ENCODE data around the gene LRP1.

LRP1 gene

DNA sequence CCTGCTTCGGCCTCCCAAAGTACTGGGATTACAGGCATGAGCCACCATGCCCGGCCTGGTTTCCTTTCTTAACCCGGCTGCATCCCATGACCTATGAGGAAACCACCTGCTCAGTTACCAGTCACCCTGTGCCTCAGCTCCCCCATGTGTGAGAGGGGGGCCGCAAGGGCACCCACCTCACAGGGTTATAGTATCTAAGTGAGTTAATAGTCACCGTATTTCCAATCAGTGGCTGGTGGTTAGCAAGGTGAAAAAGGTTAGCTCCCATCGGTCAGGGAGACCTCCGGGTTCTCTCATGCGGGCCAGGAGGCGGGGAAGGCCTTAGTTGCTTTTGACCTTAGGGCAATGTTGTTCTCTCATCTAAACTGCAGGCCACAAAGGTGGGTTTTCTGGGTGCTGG lies 6.7 kb downstream of the LRP1 start:
- no peak for DNase-seq (ENCODE audit: low read depth, low spot score)

DNA sequence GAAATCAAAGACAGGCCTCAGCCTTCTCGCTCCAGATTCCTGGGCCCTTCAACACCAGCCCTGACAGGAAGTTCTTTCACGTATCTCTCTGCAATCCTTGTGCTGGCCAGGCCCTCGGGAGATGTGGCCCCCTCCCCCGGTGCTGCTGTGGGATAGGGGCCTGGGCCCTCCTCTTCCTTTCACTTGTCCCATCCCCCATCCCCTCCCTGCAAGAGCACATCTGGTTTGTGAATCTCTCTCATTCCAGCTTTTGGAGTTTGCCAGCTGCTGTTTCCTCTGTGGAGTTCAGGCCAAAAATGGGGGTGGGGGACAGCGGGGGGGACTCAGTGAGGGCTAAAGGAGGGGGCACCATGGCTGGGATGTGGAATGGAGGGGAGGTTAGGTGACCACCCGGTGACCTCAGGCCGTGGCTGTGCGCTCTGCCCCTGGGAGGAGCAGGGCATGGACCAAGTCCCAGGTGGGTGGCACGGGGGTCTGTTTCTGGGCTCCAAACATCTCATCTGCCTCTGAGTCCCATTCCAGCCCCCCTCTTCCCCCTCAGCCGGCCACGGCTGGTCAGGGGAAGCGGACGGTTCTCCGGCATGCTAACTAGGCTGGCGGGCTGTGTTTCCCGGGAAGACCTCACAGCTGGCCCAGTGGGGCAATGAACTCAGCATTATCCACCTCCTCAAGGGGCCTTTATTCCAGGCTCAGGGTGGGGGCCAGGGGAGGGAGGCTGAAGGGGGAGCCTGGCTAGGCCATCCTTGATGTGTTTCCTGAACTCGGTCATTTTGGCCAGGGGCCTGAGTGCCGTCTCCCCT lies 7.4 kb downstream of the LRP1 start:
- peak; percentile 63 for DNase-seq (ENCODE audit: low read depth, low spot score)

DNA sequence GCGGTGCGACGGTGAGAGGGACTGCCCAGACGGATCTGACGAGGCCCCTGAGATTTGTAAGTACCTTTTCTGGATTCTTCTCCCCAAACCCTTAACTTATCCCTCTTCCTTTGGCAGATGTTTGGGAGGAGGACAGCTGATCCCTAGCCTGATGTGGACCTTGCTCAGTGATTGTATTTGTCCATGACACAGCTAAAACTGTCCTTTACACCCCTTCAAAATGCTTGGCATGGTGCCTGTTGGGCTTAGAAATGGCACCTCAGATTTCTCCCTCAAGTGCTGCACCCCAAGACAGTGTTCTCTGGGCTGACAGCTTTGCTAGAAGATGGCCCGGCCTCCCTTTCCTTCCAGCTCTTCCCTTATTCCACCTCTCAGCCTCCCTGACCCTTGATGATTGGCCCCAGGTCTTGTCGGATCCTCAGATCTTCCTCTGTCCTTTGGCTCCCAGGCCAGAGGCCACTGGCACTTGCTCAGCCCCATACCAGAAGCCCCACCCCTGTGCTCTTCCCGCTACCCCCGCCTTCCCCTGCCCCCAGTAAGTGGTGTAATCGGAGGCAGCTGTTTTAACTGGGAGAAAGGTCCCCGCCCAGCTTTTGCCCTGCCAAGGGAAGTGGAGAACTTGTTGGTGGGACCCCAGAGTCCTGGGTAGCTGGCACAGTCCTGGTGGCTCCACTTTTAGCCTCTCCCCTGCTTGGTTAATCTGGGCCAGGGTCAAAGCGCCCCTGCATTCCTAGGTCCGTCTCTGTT lies 10.4 kb downstream of the LRP1 start:
- no peak for DNase-seq (ENCODE audit: low read depth, low spot score)

DNA sequence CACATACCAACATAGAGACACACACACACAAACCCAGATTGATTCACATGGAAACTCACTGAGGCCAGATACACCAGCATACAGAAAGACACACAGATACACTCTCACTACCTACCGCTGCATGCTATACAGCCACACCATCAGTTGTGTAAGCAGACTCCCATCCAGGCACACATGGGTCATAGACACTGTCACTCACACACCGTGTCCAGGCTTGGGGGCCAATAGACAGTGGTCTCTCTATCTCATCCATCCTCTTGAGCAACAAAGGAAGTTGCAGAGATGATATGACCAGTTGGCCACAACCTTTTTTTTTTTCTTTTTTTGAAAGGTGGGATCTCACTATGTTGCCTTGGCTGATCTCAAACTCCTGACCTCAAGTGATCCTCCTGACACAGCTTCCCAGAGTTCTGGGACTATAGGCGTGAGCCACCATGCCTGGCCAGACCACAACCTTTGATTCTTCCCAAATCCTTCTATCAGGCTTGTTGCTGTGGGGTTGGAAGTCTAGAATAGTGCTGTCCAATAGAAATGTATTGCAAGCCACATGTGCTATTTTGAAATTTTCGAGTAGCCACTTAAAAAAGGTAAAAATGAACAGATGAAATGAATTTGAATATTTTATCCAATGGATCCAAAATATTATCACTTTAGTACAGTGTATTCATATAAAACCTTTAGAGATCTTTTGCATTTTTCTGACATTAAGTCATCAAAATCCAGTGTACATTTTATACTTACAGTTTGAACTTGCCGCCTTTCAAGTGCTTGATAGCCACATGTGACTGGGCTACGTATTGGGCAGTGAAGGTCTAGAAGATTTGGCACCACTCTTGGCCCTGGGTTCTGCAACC lies 11.7 kb downstream of the LRP1 start:
- no peak for DNase-seq (ENCODE audit: low read depth, low spot score)

DNA sequence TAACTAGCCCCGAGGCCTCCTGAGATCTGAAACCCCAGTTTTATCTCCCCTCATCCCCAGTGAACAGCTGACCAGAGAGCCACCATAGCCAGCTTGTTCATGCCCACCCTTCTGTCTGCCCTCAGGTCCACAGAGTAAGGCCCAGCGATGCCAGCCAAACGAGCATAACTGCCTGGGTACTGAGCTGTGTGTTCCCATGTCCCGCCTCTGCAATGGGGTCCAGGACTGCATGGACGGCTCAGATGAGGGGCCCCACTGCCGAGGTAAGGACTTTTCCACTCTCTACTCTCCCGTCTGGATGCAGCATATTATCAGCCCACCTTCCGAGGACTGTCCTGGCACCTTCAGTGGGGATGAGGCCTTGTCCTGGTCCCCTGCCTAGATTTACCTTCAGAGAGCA lies 13.0 kb downstream of the LRP1 start:
- no peak for DNase-seq (ENCODE audit: low read depth, low spot score)

DNA sequence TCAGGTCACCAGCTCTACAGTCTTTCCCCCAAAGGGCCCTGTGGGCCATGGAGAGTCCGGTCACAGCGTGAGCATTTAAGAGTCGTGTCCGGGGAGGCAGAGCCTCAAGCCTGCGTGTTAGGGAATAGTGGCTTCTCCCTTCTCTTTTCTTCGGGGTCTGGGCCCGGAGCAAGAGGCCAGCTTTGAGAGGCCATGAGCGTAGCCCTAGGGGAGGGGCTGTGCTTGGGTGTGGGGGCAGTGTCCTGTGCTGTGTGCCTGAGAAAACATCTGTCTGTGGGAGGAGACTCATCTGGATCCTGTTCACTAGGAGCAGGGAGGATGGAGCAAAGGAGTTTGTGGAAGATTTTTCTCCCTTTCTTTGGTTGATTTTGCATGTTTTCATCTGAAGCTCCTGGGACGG lies 13.8 kb downstream of the LRP1 start:
- DNase-seq (ENCODE audit: low read depth, low spot score): no peak

DNA sequence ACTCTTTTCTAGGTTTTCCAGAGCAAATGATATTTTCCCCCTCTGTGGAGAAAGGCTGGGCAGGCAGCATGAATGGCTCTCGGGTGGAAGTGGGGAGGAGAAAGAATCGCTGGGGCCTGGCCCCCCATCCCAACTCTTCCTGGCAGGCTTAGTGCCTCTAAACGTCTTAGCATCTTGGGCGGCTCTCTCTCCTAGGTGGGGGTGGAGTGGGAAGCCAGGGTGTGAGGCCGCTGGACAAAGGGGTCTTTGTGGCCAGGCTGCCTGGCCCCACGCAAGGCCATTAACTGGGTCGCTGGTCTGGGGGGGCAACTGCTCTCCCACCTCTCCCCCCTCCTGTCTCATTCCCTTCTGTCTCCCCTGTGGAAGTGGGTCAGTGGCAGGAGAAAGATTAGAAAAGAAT lies 14.4 kb downstream of the LRP1 start:
- DNase-seq (ENCODE audit: low read depth, low spot score): no peak

DNA sequence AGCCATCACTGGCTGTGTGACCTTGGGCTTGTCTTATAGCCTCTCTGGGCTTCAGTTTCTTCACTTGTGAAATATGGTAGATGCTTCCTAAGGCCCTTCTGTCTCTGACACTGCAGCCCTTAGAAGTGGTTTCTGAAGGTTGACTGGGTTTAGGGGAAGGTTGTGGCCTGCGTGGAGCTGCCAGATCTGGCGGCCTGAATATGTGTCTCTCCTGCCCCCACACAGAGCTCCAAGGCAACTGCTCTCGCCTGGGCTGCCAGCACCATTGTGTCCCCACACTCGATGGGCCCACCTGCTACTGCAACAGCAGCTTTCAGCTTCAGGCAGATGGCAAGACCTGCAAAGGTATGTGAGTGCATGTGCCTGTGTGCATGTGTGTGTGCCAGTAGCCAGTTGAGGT lies 15.2 kb downstream of the LRP1 start:
- no peak for DNase-seq (ENCODE audit: low read depth, low spot score)

DNA sequence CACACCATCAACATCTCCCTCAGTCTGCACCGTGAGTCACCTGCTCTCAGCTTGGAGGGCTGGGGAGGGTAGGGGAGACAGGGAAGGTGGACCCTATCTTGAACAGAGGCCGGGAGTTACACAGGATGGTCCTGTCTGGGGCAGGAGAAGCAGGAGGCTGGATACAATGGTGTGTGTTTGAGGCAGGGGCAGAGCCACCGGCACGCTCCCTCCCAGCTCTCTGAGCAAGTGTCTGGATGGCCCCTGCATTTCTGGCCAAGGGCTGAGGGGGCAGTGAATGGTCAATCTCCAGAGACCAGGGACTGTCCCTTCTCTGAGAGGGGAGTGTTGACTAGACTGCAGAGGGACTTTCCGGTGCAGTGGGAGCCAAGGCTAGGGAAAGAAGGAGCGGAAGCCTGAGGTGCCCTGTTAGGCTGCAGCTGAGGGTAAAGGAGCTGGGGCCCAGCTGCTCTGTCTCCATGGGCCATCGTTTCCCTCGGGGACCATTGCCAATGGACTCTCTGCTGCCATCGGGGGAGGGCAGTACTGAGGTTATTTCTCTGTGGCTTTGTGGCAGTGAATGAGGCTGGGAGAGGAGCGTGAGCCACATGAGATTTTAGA lies 17.3 kb downstream of the LRP1 start:
- DNase-seq (ENCODE audit: low read depth, low spot score): no peak

DNA sequence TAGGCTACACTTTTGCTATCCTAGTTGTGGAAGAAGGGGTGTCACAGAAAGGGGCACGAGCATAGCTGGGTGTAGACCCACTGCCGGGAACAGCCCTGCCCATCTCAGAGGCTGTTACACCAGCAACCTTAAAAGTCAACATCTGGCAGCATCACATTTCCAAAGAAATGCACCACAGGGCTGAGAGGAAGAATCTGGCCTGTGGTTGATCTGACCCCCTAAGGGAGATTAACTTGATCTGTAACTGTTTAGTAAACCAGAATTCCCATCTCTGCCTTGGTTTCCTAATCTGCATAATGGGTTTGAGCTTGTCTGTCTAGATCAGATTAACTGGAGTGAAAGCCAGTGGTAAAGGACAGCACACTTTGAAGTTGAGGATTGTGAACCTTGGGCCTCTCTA lies 17.8 kb downstream of the LRP1 start:
- DNase-seq (ENCODE audit: low read depth, low spot score): no peak

DNA sequence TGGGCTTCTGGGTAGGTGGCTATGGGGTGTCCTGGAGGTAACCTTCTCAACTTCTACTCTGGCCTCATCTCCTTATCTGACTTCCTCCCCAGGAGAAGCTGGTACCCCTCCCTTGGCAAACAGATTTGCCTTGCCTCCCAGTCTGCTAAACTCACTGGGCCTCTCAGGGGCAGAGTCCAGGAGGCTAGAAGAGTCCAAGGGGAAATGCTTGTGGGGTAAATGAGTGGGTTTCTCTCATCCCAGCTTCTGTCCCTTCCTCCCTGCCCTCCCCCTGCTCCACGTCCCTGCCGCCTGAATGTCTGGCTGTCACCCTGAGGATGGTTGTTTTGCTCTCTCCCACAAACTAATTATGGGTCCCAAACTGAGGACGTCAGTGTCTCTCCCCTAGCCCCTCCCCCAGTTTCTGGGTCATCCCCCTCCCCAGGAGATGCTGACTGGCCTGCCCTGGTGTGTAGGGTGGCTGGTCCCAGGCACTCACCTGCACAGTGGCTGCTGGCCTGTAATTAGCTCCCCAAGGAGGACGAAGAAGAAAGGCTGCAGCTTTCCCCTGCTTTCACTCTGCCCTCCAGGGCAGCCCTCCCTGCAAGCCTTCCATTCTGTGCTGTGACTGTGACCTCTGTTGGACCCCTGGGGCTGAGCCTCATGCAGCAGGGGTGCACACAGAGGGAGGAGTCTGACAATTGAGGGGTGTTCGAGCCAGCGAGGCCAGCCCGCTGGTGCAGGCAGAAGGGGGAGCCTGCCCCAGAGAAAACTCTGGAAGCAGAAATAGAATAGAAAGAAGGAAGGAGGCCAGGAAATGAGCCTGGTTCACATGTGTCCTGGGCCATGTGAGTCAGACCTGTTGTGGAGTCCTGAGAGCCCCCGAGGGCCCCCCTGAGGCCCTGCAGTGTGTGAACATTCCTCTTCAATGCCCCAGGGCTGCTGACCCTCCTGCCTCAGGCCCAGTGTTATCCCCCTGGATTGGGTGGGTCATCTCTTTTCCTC lies 19.0 kb downstream of the LRP1 start, which contains the start of gene LRP1-AS:
Gene LRP1-AS (minus strand): TSS at position 659 of the 984 bp plus-strand sequence.
- DNase-seq (ENCODE audit: low read depth, low spot score): no peak

DNA sequence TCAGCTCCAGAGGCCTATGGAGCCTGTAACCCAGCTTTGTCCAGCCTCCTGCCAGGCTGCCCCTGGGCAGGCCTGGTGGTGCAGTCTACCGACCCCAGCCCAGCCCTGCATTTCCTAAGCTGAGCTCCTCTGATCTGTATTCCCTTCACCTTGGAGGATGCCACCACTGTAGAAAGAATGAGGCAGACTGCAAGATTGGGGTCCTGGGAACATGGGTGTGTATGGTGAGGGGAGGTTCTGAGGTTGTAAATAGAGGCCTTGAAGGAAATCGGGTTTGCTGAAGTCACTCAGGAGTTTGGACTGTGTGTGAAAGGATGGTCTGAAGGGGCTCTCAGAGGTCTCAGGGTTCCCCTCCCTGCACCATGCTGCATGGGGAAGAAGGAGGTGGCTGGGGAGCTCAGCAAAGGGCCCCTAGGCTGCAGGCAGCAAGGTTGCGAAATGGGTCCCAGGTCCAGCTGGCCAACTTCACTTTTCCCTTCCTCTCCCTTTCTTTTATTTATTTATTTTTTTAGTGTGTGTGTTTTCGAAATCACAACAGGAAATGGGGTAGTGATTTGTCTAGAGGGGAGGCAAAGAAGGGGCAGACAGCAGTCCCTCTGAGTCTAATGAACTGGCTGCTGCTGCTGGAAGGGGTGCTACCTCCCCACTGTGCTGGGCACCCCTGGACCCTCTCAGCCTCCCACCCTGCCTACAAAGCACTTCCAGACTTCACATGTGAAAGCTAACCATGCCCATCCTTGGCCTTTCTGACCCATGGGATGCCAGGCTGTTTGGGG lies 20.4 kb downstream of the LRP1 start:
- DNase-seq (ENCODE audit: low read depth, low spot score): no peak

DNA sequence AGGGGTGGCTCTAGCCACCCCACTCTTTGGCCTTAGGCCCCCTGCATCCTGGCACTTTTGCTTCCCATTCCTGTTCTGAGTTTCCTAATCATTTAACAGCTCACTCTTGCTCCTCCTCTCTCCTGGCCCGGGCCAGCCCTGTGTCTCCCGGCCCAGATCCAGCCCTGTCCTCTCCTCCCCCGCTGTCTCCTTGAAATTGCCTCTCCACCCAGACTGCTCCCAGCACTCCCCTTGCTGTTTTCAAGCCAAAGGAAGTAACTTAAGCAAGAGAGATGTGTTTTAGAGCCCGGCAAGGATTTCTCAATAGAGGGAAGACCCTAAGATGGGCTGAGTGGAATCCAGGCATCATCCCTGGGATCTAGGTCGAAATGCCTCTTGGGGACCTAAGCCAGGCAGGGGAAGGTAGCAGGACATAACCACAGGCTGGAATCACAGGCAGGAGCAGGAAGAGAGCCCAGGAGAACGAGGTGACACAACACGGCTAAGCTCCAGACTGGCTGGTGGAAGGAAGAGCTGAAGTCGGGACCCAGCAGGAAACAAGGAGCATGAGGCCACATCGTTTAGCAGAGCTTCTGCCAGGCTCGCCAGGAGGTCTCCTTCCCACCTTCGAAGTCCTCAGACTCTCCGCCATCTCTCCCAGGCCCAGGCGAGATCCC lies 21.1 kb downstream of the LRP1 start:
- no peak for DNase-seq (ENCODE audit: low read depth, low spot score)

DNA sequence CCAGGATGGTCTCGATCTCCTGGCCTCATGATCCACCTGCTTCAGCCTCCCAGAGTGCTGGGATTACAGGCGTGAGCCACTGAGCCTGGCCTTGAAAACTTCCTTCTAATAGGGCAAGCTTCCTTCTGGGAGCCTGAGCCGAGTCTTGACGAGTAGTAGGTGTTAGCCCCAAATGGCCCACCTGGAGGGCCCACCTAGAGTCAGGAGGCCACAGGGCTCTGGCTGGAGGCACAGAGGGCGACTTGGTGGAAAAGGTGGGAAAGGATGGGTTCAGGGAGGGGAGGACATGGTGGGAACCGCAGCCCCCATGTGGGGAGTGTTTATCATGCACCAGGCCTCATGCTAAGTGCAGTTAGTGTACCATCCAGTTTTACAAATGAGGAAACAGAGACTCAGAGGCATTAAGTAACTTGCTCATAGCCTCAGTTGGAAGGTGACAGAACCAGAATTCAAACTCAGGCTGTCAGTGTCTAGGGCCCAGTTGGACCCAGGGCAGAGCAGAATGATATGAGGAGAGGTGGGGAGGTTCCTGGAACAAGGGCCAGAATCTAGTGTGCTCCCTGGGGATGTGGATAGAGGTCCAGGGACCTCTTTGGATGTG lies 22.2 kb downstream of the LRP1 start:
- no peak for DNase-seq (ENCODE audit: low read depth, low spot score)

DNA sequence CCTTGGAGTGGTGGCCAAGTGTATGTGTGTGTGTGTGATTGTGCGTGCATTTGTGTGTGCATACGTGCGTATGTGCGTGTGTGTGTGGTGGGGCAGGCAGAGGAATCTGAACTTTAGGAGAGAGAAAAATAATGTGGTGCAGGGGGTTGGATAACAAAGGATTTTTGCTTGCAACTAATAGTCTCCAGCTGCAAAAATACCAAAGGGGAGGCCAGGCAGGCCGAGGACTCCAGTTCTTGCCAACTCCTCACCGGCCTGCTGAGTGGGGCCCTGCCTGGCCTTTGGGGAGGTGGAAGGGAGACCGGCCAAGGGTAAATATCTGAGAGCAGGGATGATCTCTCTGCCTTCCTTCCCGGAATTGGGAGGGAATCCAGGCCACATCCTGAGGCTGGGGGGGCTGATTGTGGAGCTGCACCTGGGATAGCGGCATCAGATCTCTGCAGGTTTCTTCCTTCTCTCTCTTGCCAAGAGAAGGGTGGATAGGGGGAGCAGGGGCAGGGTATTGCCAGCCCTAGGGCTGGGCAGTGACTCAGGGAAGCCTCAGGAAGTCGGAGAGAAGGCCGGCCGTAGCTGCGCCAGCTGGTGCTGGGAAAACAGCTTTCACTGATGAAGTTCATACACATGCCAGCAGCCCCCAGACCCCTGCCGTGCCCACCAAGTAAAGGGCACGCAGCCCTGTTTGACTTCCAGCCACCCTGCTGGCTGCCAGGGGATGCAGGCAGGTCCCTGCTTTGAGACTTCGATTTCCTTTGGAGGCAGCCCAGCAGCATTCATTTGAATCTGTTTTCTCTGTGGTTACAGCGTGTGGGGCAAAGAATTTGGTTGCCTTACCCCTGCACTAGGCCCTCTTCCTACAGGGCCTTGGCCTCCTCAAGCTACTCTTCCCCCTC lies 23.7 kb downstream of the LRP1 start:
- peak; percentile 76 for DNase-seq (ENCODE audit: low read depth, low spot score)

DNA sequence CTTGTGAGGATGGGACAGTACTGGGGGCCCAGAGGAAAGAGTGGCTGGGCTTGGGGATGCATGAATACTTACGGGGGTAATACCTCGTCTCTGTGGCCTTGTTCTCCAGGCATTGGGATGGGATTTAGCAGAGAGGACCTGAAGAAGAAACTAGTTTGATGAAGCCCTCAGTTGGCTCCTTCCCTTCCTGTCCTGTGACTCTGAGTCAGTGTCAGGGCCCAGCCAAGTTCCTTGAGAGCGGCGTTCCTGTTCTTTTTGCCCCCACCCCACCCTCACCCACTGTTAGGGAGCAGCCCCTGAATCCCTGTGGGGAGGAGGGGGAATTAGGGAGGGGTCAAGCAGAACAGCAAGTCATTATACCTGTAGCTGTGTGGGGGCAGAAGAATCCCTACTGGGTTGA lies 24.4 kb downstream of the LRP1 start:
- DNase-seq (ENCODE audit: low read depth, low spot score): peak; percentile 49

DNA sequence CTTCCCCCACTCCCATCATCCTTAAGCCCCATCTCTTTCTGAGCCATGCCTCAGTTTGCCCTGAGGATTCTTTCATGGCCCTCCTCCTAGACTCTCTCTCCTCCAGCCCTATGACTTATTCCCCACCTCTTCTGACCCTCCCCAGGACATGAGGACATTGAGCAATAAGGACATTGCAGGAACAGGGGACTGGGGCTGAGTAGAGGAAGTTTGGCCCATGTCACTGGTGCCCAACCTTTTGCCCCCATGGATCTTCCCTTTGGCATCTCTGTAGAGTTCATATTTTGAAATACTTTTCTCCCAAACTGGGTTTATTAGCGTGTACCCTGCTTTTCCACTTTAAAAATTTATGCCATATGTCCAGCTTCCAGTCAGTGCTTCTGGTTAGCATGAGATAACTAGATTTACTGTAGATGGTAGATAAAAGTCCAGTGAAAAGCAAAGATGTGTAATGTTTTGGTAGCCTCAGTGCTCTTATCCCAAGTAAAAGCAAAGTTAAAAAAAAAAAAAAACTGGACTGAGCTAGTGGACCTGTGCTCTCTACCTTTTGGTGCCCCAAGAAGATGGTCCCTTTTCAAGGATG lies 25.2 kb downstream of the LRP1 start:
- no peak for DNase-seq (ENCODE audit: low read depth, low spot score)
